NB4 (cell line): ENCODE measurements around the gene CAPG.

ENCODE experiments used
- CTCF ChIP-seq: IDR thresholded peaks from one replicate; pipeline ENCODE4 v1.5.1; 2012; ENCODE audit warnings: low read depth, low read length
- MYC ChIP-seq: IDR thresholded peaks from 2 replicates; pipeline ENCODE4 v1.6.1; 2011; ENCODE audit warnings: low read depth, low read length

- TF ChIP-seq CTCF (no peak), MYC (no peak)
Observed at GRCh38 chr2:85433511-85434089, 23.4 kb upstream of the CAPG start.
